Retinal pigment epithelial cell (primary cell): Measurements from ENCODE around the gene YIPF1.

Experiments
- DNase-seq: peaks from one replicate; pipeline ENCODE4 v3.0.0-alpha.2; 2010; ENCODE audit warnings: low read depth
- H3K4me3 ChIP-seq: 2 replicates; pipeline ENCODE4 v1.5.1; 2011; ENCODE audit warnings: mild to moderate bottlenecking, low read length, control low read depth, moderate library complexity
- TF ChIP-seq, protein P1 (sequence below): conservative IDR thresholded peaks from 2 replicates; pipeline ENCODE4 v1.5.1; 2011; ENCODE audit warnings: low read depth, low read length, control low read depth, inconsistent platforms

The YIPF1 gene

DNA sequence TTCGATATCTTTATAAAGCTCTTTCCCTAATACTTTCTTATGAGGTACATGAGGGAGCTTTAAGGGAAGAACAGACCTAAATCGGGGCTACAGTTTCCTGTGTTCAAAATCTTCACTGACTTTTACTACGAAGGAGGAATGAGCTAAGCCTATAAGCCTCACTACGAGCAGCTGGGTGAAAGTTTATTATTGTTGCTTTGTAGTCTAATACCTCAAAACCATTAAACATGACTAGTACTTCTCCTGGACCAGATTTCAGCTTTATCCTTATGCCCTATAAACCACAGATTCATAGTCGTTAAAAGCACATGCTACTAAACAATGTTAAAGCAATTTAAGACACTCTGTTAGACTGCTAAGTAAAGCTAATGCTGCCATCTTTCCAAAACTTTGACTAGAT lies 81.7 kb downstream of the YIPF1 start:
- TF ChIP-seq, protein P1, sequence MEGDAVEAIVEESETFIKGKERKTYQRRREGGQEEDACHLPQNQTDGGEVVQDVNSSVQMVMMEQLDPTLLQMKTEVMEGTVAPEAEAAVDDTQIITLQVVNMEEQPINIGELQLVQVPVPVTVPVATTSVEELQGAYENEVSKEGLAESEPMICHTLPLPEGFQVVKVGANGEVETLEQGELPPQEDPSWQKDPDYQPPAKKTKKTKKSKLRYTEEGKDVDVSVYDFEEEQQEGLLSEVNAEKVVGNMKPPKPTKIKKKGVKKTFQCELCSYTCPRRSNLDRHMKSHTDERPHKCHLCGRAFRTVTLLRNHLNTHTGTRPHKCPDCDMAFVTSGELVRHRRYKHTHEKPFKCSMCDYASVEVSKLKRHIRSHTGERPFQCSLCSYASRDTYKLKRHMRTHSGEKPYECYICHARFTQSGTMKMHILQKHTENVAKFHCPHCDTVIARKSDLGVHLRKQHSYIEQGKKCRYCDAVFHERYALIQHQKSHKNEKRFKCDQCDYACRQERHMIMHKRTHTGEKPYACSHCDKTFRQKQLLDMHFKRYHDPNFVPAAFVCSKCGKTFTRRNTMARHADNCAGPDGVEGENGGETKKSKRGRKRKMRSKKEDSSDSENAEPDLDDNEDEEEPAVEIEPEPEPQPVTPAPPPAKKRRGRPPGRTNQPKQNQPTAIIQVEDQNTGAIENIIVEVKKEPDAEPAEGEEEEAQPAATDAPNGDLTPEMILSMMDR = no peak
- DNase-seq = peak; percentile 58
- H3K4me3 ChIP-seq = no peak overlapping the region

DNA sequence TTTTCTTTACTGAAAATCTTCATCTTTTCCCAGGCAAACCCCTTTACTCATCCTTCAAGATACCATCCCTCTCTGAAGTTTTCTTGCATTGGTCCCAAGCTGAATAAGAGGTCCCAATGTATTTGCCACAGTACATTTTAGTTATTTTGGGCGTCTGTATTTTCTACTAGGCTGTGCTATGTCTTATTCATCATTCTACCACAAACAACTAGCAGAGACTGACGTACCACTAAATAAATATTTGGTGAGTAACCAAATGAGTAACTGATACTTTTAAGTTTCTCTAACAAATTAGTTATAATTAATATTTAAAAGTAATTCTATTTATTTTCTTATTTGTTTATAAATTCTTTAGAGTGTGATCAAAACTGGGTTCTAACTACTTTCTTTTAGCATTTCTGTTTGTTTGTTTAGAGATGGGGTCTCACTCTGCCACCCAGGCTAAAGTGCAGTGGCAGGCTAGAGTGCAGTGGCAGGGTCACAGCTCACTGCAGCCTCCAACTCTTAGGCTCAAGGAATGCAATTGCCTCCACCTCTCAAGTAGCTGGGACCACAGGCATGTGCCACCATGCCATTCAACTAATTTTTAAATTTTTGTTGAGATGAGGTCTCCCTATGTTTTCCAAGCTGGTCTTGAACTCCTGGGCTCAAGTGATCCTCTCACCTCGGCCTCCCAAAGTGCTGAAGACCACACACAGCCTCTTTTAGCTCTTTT lies 84.6 kb downstream of the YIPF1 start:
- no peak overlapping the region for H3K4me3 ChIP-seq
- no peak for DNase-seq
- TF ChIP-seq, protein P1 = no peak

DNA sequence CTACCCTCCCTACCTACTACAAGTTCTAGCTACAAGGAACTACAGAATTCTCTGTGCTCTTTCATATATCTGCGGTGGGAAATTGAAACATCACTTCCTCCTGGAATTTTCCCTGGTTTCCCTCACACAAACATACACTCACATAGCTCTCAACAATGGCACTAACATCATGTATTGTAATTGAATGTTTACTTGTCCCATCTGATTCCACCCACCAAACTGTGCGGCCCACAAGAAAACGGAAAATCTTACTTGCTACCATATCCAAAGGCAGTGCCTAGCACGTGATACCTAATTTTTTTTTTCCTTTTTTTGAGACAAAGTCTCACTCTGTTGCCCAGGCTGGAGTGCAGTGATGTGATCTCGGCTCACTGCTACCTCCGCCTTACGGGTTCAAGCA lies 85.4 kb downstream of the YIPF1 start:
- TF ChIP-seq, protein P1 = no peak
- H3K4me3 ChIP-seq = no peak overlapping the region

More for the DNA sequence above, 85.4 kb downstream of the YIPF1 start:
- DNase-seq = no peak
